Astrocyte (in vitro differentiated cells and primary cell): Measurements from ENCODE around the gene EXOC6. TPM values are rescaled to one million over a fixed set of nuclear protein-coding genes. Genes with fewer than 3 reads are reported as not detected.

ENCODE experiments used
- DNase-seq: peaks from one replicate; pipeline ENCODE4 v3.0.0-alpha.2; 2010; ENCODE audit warnings: low read depth
- FAIRE-seq: peaks from 2 replicates; lab custom pipeline; 2011; peaks lifted over from hg19 to GRCh38; lab: Jason Lieb, UNC
- H2AFZ ChIP-seq: 2 replicates; pipeline ENCODE4 v1.6.0; 2012; ENCODE audit warnings: low read depth, low read length, inconsistent platforms
- H3K27ac ChIP-seq: 2 replicates; pipeline ENCODE4 v1.5.1; 2011; ENCODE audit warnings: low read depth, low read length, inconsistent platforms
- H3K27me3 ChIP-seq: 2 replicates; pipeline ENCODE4 v1.6.0; 2011; ENCODE audit warnings: low read length, inconsistent platforms; ENCODE audit not compliant: insufficient read depth
- H3K36me3 ChIP-seq: 2 replicates; pipeline ENCODE4 v1.5.1; 2011; ENCODE audit warnings: low read length, inconsistent platforms; ENCODE audit not compliant: insufficient read depth
- H3K4me1 ChIP-seq: 2 replicates; pipeline ENCODE4 v1.5.1; 2011; ENCODE audit warnings: low read length, inconsistent platforms; ENCODE audit not compliant: insufficient read depth
- H3K4me2 ChIP-seq: 2 replicates; pipeline ENCODE4 v1.6.0; 2012; ENCODE audit warnings: low read length, inconsistent platforms
- H3K4me3 ChIP-seq: 2 replicates; pipeline ENCODE4 v1.5.1; 2011; ENCODE audit warnings: low read depth, mild to moderate bottlenecking, low read length, inconsistent platforms; ENCODE audit not compliant: insufficient read depth
- H3K79me2 ChIP-seq: 2 replicates; pipeline ENCODE4 v1.6.0; 2012; ENCODE audit warnings: mild to moderate bottlenecking, low read length, inconsistent platforms; ENCODE audit not compliant: insufficient read depth
- H3K9ac ChIP-seq: 2 replicates; pipeline ENCODE4 v1.6.0; 2012; ENCODE audit warnings: mild to moderate bottlenecking, low read length, inconsistent platforms
- H3K9me3 ChIP-seq: 2 replicates; pipeline ENCODE4 v1.5.1; 2012; ENCODE audit warnings: low read depth, mild to moderate bottlenecking, low read length, inconsistent platforms; ENCODE audit not compliant: insufficient read depth
- H4K20me1 ChIP-seq: 2 replicates; pipeline ENCODE4 v1.6.0; 2012; ENCODE audit warnings: low read length, inconsistent platforms; ENCODE audit not compliant: insufficient read depth
- H3K27ac Mint-ChIP-seq: one replicate; pipeline ENCODE4 v1.8.0; 2021; ENCODE audit warnings: mild to moderate bottlenecking, mixed read lengths; ENCODE audit not compliant: unreplicated experiment
- H3K27me3 Mint-ChIP-seq: one replicate; pipeline ENCODE4 v1.8.0; 2021; ENCODE audit warnings: low read depth, mixed read lengths; ENCODE audit not compliant: unreplicated experiment
- H3K36me3 Mint-ChIP-seq: one replicate; pipeline ENCODE4 v1.8.0; 2021; ENCODE audit warnings: low read depth, mixed read lengths; ENCODE audit not compliant: unreplicated experiment
- H3K4me1 Mint-ChIP-seq: one replicate; pipeline ENCODE4 v1.8.0; 2021; ENCODE audit warnings: low read depth, mixed read lengths; ENCODE audit not compliant: unreplicated experiment
- H3K4me3 Mint-ChIP-seq: one replicate; pipeline ENCODE4 v1.8.0; 2021; ENCODE audit warnings: mild to moderate bottlenecking, moderate library complexity, mixed read lengths; ENCODE audit not compliant: unreplicated experiment
- H3K9me3 Mint-ChIP-seq: one replicate; pipeline ENCODE4 v1.8.0; 2021; ENCODE audit warnings: mild to moderate bottlenecking, mixed read lengths; ENCODE audit not compliant: unreplicated experiment
- EZH2 ChIP-seq: IDR thresholded peaks from 2 replicates; pipeline ENCODE4 v1.6.1; 2012; ENCODE audit warnings: mild to moderate bottlenecking, low read length, inconsistent platforms; ENCODE audit not compliant: insufficient read depth
- total RNA-seq: library from RNA; stranded (reverse); gene quantifications from 2 replicates; pipeline ENCODE4 v1.2.1, GENCODE V29; 2021
- TF ChIP-seq, protein P1 (sequence below): IDR thresholded peaks from 2 replicates; pipeline ENCODE4 v1.5.1; 2011; ENCODE audit warnings: low read depth, mild to moderate bottlenecking, inconsistent platforms, low read length, moderate library complexity; ENCODE audit not compliant: insufficient read depth

EXOC6 gene
- total RNA-seq, 1 donor from 2014 or later = 4.9 TPM

DNA sequence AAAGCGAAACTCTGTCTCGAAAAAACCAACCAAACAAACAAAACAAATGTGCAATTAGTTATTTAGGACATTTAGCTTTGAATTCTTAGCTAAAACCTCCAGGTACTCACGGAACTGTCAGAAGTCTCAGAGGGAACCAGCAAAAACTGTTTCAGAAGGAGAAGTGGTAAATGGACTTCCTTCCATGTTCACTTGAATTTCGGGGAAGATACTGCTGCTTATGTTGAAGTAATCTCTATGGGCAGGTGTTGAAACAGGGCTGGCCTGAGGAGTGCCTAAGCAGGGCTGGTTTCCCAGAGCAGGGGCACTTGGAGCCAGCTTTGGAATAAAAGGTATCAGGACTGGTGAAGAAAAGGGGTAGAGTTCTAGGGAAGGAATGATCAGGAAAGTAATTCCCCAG is 2.4 kb upstream of the EXOC6 start:
- H3K9me3 ChIP-seq = no peaks in the 10 kb centered on the region
- H3K27ac ChIP-seq = no peak overlapping the region

DNA sequence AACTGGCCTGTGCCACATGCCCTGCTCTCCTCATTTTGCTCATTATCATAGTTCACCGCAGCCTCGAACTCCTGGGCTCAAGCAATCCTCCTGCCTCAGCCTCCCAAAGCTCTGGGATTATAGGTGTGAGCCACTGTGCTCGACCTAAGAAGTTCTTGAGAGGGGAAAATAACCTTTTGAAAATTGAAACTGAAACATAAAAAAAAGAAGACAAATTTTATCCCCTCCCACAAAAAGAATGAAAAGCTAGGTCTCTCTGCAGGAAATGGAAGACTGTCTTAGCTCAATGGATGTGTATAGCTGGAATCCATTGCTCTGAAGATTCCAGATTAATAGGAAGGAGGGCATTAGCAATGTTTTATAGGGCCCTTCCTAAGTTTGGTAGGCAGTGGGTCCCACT is 2.0 kb upstream of the EXOC6 start:
- Mint-ChIP-seq H3K4me3 (no peak overlapping the region), H3K9me3 (peaks cover 10% of the 10 kb centered on the region), H3K27me3 (no peaks in the 10 kb centered on the region), H3K36me3 (no peaks in the 10 kb centered on the region), H3K27ac (no peak overlapping the region), H3K4me1 (no peaks in the 10 kb centered on the region)
- H3K9me3 ChIP-seq = no peaks in the 10 kb centered on the region
- H3K4me1 ChIP-seq = no peaks in the 10 kb centered on the region
- H3K4me2 ChIP-seq = no peak overlapping the region
- FAIRE-seq (no peak), DNase-seq (no peak)
- no peaks in the 10 kb centered on the region for H3K79me2 ChIP-seq
- H3K27ac ChIP-seq = no peak overlapping the region
- no peak overlapping the region for H2AFZ ChIP-seq
- no peak overlapping the region for H3K9ac ChIP-seq
- TF ChIP-seq EZH2 = no peak
- TF ChIP-seq, protein P1, sequence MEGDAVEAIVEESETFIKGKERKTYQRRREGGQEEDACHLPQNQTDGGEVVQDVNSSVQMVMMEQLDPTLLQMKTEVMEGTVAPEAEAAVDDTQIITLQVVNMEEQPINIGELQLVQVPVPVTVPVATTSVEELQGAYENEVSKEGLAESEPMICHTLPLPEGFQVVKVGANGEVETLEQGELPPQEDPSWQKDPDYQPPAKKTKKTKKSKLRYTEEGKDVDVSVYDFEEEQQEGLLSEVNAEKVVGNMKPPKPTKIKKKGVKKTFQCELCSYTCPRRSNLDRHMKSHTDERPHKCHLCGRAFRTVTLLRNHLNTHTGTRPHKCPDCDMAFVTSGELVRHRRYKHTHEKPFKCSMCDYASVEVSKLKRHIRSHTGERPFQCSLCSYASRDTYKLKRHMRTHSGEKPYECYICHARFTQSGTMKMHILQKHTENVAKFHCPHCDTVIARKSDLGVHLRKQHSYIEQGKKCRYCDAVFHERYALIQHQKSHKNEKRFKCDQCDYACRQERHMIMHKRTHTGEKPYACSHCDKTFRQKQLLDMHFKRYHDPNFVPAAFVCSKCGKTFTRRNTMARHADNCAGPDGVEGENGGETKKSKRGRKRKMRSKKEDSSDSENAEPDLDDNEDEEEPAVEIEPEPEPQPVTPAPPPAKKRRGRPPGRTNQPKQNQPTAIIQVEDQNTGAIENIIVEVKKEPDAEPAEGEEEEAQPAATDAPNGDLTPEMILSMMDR = no peak
- no peaks in the 10 kb centered on the region for H4K20me1 ChIP-seq
- no peaks in the 10 kb centered on the region for H3K36me3 ChIP-seq
- H3K4me3 ChIP-seq = no peak overlapping the region
- H3K27me3 ChIP-seq = no peaks in the 10 kb centered on the region

More for the DNA sequence above, 2.4 kb upstream of the EXOC6 start:
- Histone ChIP-seq H3K36me3 (no peaks in the 10 kb centered on the region), H4K20me1 (no peaks in the 10 kb centered on the region), H3K4me1 (no peaks in the 10 kb centered on the region), H3K4me3 (no peak overlapping the region), H2AFZ (no peak overlapping the region), H3K27me3 (no peaks in the 10 kb centered on the region), H3K79me2 (no peaks in the 10 kb centered on the region), H3K4me2 (no peak overlapping the region), H3K9ac (no peak overlapping the region)
- Mint-ChIP-seq H3K36me3 (no peaks in the 10 kb centered on the region), H3K27ac (no peak overlapping the region), H3K9me3 (peaks cover 10% of the 10 kb centered on the region), H3K27me3 (no peaks in the 10 kb centered on the region), H3K4me1 (no peaks in the 10 kb centered on the region), H3K4me3 (no peak overlapping the region)
- TF ChIP-seq, protein P1 = no peak
- no peak for TF ChIP-seq EZH2
- DNase-seq (no peak), FAIRE-seq (no peak)

DNA sequence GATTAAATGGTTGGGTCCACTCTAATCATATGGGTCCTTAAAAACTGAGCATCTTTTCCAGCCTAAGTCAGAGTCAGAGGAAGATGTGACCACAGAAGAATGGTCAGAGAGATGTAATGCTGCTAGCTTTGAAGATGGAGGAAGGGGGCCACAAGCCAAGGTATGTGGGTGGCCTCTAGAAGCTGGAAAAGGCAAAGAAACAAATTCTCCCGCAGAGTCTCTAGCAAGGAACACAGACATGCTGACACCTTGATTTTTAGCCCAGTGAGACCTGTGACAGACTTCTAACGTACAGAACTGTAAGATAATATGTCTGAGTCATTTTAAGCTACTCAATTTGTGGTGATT is 1.5 kb upstream of the EXOC6 start:
- DNase-seq (no peak), FAIRE-seq (no peak)
- no peaks in the 10 kb centered on the region for H3K79me2 ChIP-seq
- H3K4me1 ChIP-seq = no peaks in the 10 kb centered on the region
- H3K27me3 ChIP-seq = no peaks in the 10 kb centered on the region
- no peak overlapping the region for H3K27ac ChIP-seq
- H3K27ac Mint-ChIP-seq = no peak overlapping the region
- H3K4me3 ChIP-seq = no peak overlapping the region
- H3K27me3 Mint-ChIP-seq = no peaks in the 10 kb centered on the region
- H3K4me3 Mint-ChIP-seq = no peak overlapping the region
- H4K20me1 ChIP-seq = no peaks in the 10 kb centered on the region
- no peaks in the 10 kb centered on the region for H3K36me3 ChIP-seq
- no peaks in the 10 kb centered on the region for H3K4me1 Mint-ChIP-seq
- peaks cover 10% of the 10 kb centered on the region for H3K9me3 Mint-ChIP-seq
- no peak overlapping the region for H2AFZ ChIP-seq
- TF ChIP-seq, protein P1 = no peak
- no peak for TF ChIP-seq EZH2
- H3K9ac ChIP-seq = no peak overlapping the region
- H3K4me2 ChIP-seq = no peak overlapping the region
- H3K9me3 ChIP-seq = no peaks in the 10 kb centered on the region
- no peaks in the 10 kb centered on the region for H3K36me3 Mint-ChIP-seq
